GM12878 (cell line): Measurements from ENCODE around the gene HAAO. TPM values are rescaled to one million over a fixed set of nuclear protein-coding genes. Genes with fewer than 3 reads are reported as not detected.

Source experiments
- CTCF ChIP-seq, 3 experiments: IDR thresholded peaks in 2 of 3; conservative IDR thresholded peaks in 1 of 3; 2 replicates each; pipeline ENCODE4 v1.5.1; 2011; ENCODE audit warnings: low read depth in 3 of 3, low read length in 3 of 3, mild to moderate bottlenecking in 3 of 3, control low read depth in 2 of 3, moderate library complexity in 2 of 3, inconsistent platforms in 1 of 3, mixed read lengths in 1 of 3; ENCODE audit not compliant: control insufficient read depth in 2 of 3, insufficient read depth in 1 of 3; ENCODE audit errors: extremely low read depth in 1 of 3
- DPF2 ChIP-seq: fragments of 450-650 bp; IDR thresholded peaks from 2 replicates; pipeline ENCODE4 v1.6.1; 2017; ENCODE audit warnings: mild to moderate bottlenecking
- HDGF ChIP-seq: fragments of 450-650 bp; IDR thresholded peaks from 2 replicates; pipeline ENCODE4 v1.6.1; 2016; ENCODE audit warnings: antibody characterized with exemption
- IKZF2 ChIP-seq, 2 experiments: fragments of 450-650 bp; IDR thresholded peaks; 2 replicates each; pipeline ENCODE4 v1.6.1; 2017; ENCODE audit warnings: mild to moderate bottlenecking in 2 of 2, moderate library complexity in 2 of 2
- KAT2A ChIP-seq: conservative IDR thresholded peaks from 2 replicates; pipeline ENCODE4 v1.6.1; 2011; ENCODE audit warnings: low read depth, low read length; ENCODE audit not compliant: control insufficient read depth
- MEF2A ChIP-seq: IDR thresholded peaks from 2 replicates; pipeline ENCODE4 v1.6.1; 2011; ENCODE audit warnings: low read depth, mild to moderate bottlenecking, low read length, moderate library complexity; ENCODE audit not compliant: insufficient read depth
- PBX3 ChIP-seq: IDR thresholded peaks from 2 replicates; pipeline ENCODE4 v1.6.1; 2011; ENCODE audit warnings: mild to moderate bottlenecking, low read depth, low read length, moderate library complexity; ENCODE audit not compliant: insufficient replicate concordance
- RELB ChIP-seq: fragments of 450-650 bp; IDR thresholded peaks from 2 replicates; pipeline ENCODE4 v1.6.1; 2017; ENCODE audit warnings: low read depth, mild to moderate bottlenecking, moderate library complexity
- REST ChIP-seq: IDR thresholded peaks from 2 replicates; pipeline ENCODE4 v1.6.1; 2012; ENCODE audit warnings: mild to moderate bottlenecking, low read depth, low read length
- SPI1 ChIP-seq: IDR thresholded peaks from 2 replicates; pipeline ENCODE4 v1.6.1; 2011; ENCODE audit warnings: low read depth, mild to moderate bottlenecking, low read length, moderate library complexity, borderline replicate concordance; ENCODE audit not compliant: insufficient read depth
- polyA plus RNA-seq, 11 experiments: library from polyadenylated mRNA; depleted of rRNA in 4 of 11; unstranded in 6 of 11; stranded (reverse) in 5 of 11; fragments of >200 nt; fragmentation: Nextera tagmentation in 4 of 11; fragmentation: Illumina TruSeq in 1 of 11; extraction: Ambion mirVana in 4 of 11; extraction: Trizol in 1 of 11; gene quantifications; 1 replicate in 1 of 11; 2 replicates in 10 of 11; pipeline versions ENCODE4 v1.2.1 to v1.2.3, GENCODE V29; 2011 to 2016; ENCODE audit warnings: inconsistent platforms in 2 of 11, missing spikeins in 2 of 11, low read depth in 1 of 11
- total RNA-seq, 4 experiments: library from RNA; depleted of rRNA in 3 of 4; stranded (reverse); fragments of >200 nt in 3 of 4; fragmentation: Illumina TruSeq in 1 of 4; extraction: Trizol in 1 of 4; gene quantifications; 2 replicates each; pipeline versions ENCODE4 v1.2.1 to v1.2.3, GENCODE V29; 2013 to 2021

The HAAO gene
- total and polyA plus RNA-seq, 10 of the 15 experiments (the other 5 are each of a cell fraction or from before 2014, with no cell fraction given) = 4.3 to 58.7 (median 26.8) TPM

- TF ChIP-seq CTCF (IDR thresholded peaks at IDR 0.05 in 2 of 3, conservative IDR thresholded peaks at IDR 0.05 in 1 of 3; ENCODE audit: control insufficient read depth in 2 of 3, extremely low read depth in 1 of 3, insufficient read depth in 1 of 3, low read depth in 3 of 3, low read length in 3 of 3) (0 out of 6 replicates have a peak, but pooled peaks of 1 of the 3 experiments have one; percentile 4), HDGF (peak; percentile 41; the same call in 1 of the 2 replicates), PBX3 (peak; percentile 10), SPI1 (peak; percentile 21; the same call in 1 of the 2 replicates), MEF2A (no peak), IKZF2 (IDR thresholded peaks at IDR 0.05) (peak; percentile 31 to 47; a peak in 3 of 4 replicates), RELB (peak; percentile 22; the same call in 1 of the 2 replicates), REST (no peak), DPF2 (0 out of 2 replicates have a peak, but pooled peaks have one; percentile 2), KAT2A (no peak)
These were observed 18.8 kb upstream of the HAAO start (continued) for GRCh38 chr2:42810971-42811811.
